K562 (cell line): Measurements from ENCODE around the gene NUP205. TPM values are rescaled to one million over a fixed set of nuclear protein-coding genes. Genes with fewer than 3 reads are reported as not detected.

Experiments used
- CREB5 ChIP-seq: fragments of 250-450 bp; sonication (Bioruptor Pico); IDR thresholded peaks from 2 replicates; pipeline ENCODE4 v1.5.0; 2020; ENCODE audit warnings: mild to moderate bottlenecking
- HMG20B ChIP-seq: fragments of 250-450 bp; sonication (Bioruptor Pico); IDR thresholded peaks from 2 replicates; pipeline ENCODE4 v1.5.0; 2021; ENCODE audit warnings: mild to moderate bottlenecking
- IFI16 ChIP-seq: fragments of 250-450 bp; sonication (Bioruptor Pico); IDR thresholded peaks from 2 replicates; pipeline ENCODE4 v2.1.2; 2022; ENCODE audit warnings: mild to moderate bottlenecking, inconsistent platforms
- L3MBTL2 ChIP-seq: fragments of 450-650 bp; IDR thresholded peaks from 2 replicates; pipeline ENCODE4 v1.6.1; 2016; ENCODE audit warnings: mild to moderate bottlenecking, moderate library complexity
- MTA1 ChIP-seq: fragments of 450-650 bp; IDR thresholded peaks from 2 replicates; pipeline ENCODE4 v1.6.1; 2017; ENCODE audit warnings: borderline replicate concordance
- REST ChIP-seq, 2 experiments: fragments of 450-650 bp; formaldehyde crosslinking in 1 of 2; IDR thresholded peaks; 2 replicates each; pipeline versions ENCODE4 v1.4.0 to v1.6.1; 2014 to 2020; ENCODE audit warnings: mild to moderate bottlenecking in 2 of 2, borderline replicate concordance in 1 of 2, low read depth in 1 of 2
- RNF219 ChIP-seq: fragments of 250-450 bp; sonication (Bioruptor Pico); IDR thresholded peaks from 2 replicates; pipeline ENCODE4 v1.5.0; 2022; ENCODE audit warnings: mild to moderate bottlenecking
- THRA ChIP-seq: fragments of 450-650 bp; IDR thresholded peaks from 2 replicates; pipeline ENCODE4 v1.6.1; 2017; ENCODE audit warnings: mild to moderate bottlenecking, moderate library complexity
- THRAP3 ChIP-seq: fragments of 450-650 bp; IDR thresholded peaks from 2 replicates; pipeline ENCODE4 v1.6.1; 2016; ENCODE audit warnings: mild to moderate bottlenecking, inconsistent platforms, borderline replicate concordance
- ZC3H11A ChIP-seq: IDR thresholded peaks from 2 replicates; pipeline ENCODE4 v1.6.1; 2012; ENCODE audit warnings: low read depth, low read length, improper control_type of control experiment
- ZNF124 ChIP-seq: sonication (generic); formaldehyde crosslinking; IDR thresholded peaks from 2 replicates; pipeline ENCODE4 v1.8.1; 2022; ENCODE audit warnings: missing genetic modification reagents
- ZSCAN32 ChIP-seq: fragments of 450-650 bp; formaldehyde crosslinking; IDR thresholded peaks from 2 replicates; pipeline ENCODE4 v1.4.0; 2020; ENCODE audit warnings: mild to moderate bottlenecking, moderate library complexity
- polyA plus RNA-seq, 8 experiments: library from polyadenylated mRNA; depleted of rRNA in 4 of 8; stranded (reverse) in 5 of 8; unstranded in 3 of 8; fragments of >200 nt; fragmentation: Nextera tagmentation in 2 of 8; fragmentation: Illumina TruSeq in 1 of 8; extraction: Ambion mirVana in 2 of 8; extraction: Trizol in 1 of 8; gene quantifications; 2 replicates each; pipeline versions ENCODE4 v1.2.1 to v1.2.3, GENCODE V29; 2011 to 2014; ENCODE audit warnings: inconsistent platforms in 1 of 8, missing spikeins in 1 of 8
- total RNA-seq, 7 experiments: library from RNA; depleted of rRNA in 6 of 7; stranded (reverse); fragments of >200 nt in 6 of 7; fragmentation: Illumina TruSeq in 2 of 7; extraction: Trizol in 2 of 7; gene quantifications; 2 replicates each; pipeline versions ENCODE4 v1.2.1 to v1.2.3, GENCODE V29; 2011 to 2021; ENCODE audit warnings: low replicate concordance in 1 of 7

Gene NUP205
- total and polyA plus RNA-seq, 9 of the 15 experiments (the other 6 are each of a cell fraction or from before 2014, with no cell fraction given), result 101 to 282 (median 193) TPM

- TF ChIP-seq RNF219 (CRISPR knock-in tag) (0 out of 2 replicates have a peak, but pooled peaks have one; percentile 79), ZSCAN32 (no peak), MTA1 (peak; percentile 93), CREB5 (CRISPR knock-in tag) (no peak), THRAP3 (peak; percentile 79; the same call in 1 of the 2 replicates), ZC3H11A (no peak), HMG20B (no peak), ZNF124 (CRISPR knock-in tag) (no peak), IFI16 (no peak), THRA (no peak), L3MBTL2 (peak; percentile 97), REST (IDR thresholded peaks at IDR 0.05; ENCODE audit: borderline replicate concordance) (no peak), REST (CRISPR knock-in tag; IDR thresholded peaks at IDR 0.05; ENCODE audit: low read depth) (peak; percentile 69; the same call in 1 of the 2 replicates)
Measured at GRCh38 chr7:135557455-135558336, at the start of gene NUP205 (continued).
